IPS DF 4.7 (cell line): ENCODE data around the gene OR6F1.
"Not testable (repeated sequence)": the region's sequence is repeated elsewhere in the genome, so short reads cannot be mapped to it uniquely, and the experiment has no call there.

Experiments
- DNase-seq: peaks from one replicate; pipeline ENCODE4 v3.0.0-alpha.2; 2013; ENCODE audit warnings: low spot score; ENCODE audit errors: extremely low read depth

The OR6F1 gene

GRCh38 chr1:247716546-247716945, at the start of gene OR6F1:
Gene OR6F1 (minus strand): TSS chr1:247716646. CDS start chr1:247712755, 3,891 bp downstream.
- no peak for DNase-seq

- no peak for DNase-seq
Measured at GRCh38 chr1:247760456-247760855, 44.0 kb upstream of the OR6F1 start, which contains the start of gene OR1C1. Gene OR1C1 (minus strand): TSS chr1:247760556. CDS start chr1:247758406, 2,150 bp downstream.

DNA sequence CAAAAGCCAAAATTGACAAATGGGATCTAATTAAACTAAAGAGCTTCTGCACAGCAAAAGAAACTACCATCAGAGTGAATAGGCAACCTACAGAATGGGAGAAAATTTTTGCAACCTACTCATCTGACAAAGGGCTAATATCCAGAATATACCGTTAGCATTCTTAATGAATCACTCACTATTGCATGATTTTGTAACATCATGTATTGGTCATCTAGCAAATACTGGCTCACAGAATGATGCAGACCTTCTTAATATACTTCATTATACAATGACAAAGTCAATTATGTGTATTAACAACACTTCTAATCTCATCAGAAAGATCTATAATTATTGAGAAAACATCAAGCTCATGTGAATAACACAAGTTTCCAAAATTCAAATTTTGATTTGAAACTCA, 37.9 kb upstream of the OR6F1 start:
- not testable (repeated sequence) for DNase-seq

DNA sequence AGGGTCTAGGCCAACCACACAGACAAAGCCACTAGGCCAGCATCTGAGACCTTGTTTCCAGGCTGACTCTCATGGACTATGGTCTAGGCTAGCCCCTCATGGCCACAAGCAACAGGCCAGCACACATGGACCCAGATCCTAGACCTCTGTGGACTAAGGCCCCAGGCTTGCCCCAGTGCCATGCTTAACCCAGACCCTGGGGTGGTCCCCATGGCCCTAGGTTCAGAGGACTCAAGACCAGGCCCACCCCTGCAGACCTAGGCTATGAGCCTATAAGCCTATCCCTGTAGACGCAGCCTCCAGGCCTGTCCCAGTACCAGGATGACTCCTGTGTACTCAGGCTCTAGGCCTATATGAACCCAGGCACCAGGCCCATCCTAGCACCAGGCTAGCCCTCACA, 33.4 kb upstream of the OR6F1 start:
- DNase-seq: no peak

- DNase-seq: no peak
Measured at GRCh38 chr1:247748041-247748440, 31.6 kb upstream of the OR6F1 start, which contains the start of gene OR14A2. Gene OR14A2 (minus strand): TSS chr1:247748141.

DNA sequence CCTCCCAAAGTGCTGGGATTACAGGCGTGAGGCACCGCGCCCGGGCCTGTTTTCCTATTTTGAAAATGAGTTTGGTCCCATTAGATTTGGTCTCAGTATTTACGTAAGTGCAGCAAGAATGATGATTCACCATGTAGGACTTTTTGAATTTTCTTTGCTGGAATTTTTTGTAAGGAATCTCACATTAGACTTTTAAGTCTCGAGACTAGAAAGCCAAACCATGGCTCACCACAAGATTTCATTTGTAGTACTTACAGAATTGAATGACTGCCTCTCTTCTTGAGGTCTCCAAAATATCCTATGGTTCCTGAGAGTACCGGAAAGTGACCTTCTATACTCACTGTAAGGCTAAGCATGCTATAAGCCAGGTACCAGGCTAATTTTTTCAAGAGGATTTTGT, 31.2 kb upstream of the OR6F1 start:
- no peak for DNase-seq

DNA sequence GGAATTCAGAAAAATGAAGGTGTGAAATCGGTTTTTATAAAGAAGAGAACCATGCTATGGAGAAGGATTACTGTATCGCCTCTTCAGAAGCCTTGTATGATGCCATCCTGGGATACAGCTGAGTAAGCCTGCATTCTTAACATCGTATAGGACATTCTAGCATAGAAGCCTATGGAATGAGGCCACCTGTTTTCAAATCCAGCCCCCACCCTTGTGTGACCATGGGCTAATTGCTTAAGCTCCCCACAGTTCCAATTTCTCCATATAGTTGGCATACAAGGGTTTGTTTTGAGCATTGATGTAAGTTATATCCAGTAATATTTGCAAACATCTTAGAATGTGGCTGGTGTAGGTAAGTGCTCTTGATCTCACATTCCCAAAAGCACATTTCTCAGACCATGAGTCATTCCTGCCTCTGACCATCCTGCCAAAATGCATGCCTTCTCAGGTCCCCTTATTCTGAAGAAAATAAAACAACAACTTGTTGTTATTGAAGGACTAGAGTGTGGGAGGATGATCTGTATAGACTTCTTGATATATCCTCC, 30.0 kb upstream of the OR6F1 start:
- no peak for DNase-seq

GRCh38 chr1:247742215-247742760, 25.8 kb upstream of the OR6F1 start:
- not testable (repeated sequence) for DNase-seq

GRCh38 chr1:247741756-247742155, 25.3 kb upstream of the OR6F1 start:
- no peak for DNase-seq

DNA sequence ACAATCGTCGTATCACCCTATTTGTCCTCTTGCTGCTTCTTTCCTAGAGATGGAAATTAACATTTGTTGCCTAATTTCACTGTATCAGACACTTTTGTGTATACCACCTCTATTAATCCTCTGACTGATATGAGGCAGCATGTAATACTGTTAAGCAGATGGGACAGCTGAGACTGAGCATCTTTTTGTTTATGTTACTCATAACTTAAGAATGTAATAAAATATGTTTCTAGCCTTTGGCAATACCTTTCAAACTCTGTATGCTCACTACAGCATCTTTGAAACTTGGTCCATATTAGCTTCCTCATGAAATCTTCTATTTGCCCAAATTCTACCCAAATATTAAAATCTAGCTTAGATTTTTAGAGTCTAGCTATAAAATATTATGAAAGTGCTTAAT, 24.3 kb upstream of the OR6F1 start:
- no peak for DNase-seq

- no peak for DNase-seq
Measured at GRCh38 chr1:247738315-247738714, 21.9 kb upstream of the OR6F1 start, which contains the start of gene OR14K1. Gene OR14K1 (plus strand): TSS chr1:247738615. CDS start chr1:247738615, 0 bp downstream.

- DNase-seq: no peak
Measured at GRCh38 chr1:247721222-247721621, 4.8 kb upstream of the OR6F1 start.

DNA sequence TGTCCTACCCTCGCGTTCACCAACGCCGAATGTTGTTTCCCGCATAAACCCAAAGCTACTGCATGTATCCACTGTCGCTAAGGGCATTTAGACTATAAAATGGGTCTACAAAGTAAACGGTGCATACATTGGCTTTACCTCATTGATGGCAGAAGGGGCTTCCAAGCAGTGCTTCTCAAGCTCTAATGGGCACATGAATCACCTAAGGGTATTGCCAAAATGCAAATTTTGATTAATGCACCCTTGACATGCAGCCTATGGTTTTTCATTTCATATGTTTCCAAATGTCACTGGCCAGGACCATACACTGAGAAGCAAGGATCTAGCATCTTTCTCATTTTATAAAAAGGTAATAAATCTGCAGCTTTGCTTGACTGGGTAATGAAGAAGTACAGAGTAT, 2.7 kb downstream of the OR6F1 start:
- no peak for DNase-seq

DNA sequence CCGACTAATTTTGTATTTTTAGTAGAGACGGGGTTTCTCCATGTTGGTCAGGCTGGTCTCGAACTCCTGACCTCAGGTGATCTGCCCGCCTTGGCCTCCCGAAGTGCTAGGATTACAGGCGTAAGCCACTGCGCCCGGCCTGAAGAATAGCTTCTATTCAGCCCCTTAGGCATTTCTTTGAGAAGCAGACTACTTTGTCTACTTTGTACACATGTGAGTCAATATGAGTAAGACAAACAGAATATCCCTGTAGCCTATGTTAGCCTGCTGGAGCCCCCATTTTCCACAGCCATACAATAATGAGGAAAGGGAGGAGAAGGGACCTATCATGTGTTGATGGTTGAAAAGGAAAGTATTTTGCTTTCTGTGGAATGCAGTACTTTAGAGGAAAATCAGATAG, 5.8 kb downstream of the OR6F1 start:
- DNase-seq: not testable (repeated sequence)

DNA sequence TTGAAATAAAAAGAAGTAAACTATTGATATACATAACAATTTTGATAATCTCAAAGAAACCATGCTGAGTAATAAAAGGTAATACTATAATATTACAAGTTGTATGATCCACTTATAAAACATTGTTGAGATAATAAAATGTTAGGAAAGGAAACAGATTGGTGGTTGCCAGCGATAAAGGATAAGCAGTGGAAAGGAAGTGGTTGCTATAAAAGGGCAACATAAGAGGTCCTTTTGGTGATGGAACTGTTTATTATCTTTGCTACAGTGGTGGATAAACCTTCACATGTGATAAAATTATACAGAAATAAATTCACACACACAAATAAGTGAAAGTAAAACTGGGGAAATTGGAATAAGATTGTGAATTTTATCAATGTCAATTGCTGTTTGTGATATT, 15.1 kb downstream of the OR6F1 start:
- no peak for DNase-seq

DNA sequence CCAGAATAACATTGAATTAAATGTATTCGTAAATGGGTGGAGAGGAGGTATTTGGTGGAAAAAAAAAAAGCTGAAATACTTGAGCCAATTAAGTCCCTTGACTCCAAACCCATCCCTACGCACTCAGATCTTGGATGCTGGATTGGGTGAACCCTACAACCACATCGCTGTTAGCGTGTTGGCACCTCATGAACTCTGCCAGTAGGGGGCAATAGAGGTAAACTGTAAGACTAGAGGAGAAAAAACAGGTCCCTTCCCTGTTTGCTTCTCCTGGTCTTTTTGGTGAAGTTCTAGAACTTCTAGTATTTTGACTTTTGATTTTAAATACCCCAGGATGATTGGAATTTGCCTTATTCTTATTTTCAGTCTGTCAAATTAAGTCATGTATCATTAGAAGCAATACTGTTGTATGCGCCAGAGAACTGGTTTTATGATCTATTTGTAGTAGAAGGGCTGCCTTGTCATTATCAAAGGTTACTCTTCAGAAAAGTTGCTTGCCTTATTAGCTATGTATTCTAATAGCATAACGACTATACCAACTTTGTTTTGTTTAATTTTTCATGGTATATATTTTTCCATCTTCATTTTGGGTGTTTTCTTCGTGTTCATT, 35.1 kb downstream of the OR6F1 start:
- peak; percentile 79 for DNase-seq

DNA sequence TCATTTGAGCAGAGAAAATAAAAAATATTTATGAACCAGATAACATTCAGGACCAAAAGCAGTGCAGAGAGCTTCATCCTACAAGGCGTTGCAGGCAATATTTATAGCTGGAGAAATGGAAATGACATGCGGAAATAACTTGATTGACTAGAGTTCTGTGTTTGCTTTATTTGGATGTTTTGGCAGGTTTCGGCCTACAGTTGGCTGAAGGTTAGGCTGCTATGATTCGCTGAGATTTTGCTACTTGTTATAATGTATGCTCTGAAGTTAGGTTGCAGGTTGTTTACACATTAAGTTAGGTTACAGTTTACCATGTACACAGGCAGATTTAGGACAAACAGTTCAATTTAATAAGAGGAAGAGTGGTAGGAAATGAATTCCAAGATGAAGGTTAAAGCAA, 36.3 kb downstream of the OR6F1 start:
- no peak for DNase-seq

DNA sequence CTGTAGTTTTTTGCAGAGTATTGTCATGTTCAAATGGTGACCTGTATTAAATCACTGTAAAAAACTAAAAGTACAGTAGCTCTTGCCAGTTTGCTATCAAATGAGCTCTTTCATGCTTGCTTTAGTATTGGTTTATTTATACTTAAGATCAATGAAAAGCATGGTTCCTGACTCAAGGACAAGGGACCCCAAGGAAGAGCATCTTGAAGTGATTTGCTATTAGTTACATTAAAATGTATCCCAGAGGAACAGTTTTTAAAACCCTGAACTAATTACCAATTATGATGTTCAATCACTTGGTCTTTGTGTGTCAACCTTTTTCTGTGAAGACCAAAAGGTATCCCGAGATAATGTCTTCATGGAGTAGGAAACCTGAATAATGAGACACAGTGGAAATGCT, 36.8 kb downstream of the OR6F1 start, which contains the start of gene OR13G1:
Gene OR13G1 (minus strand): TSS at position 101 of the 400 bp plus-strand sequence. CDS start 6,698 bp downstream, outside the sequence.
- DNase-seq: no peak

DNA sequence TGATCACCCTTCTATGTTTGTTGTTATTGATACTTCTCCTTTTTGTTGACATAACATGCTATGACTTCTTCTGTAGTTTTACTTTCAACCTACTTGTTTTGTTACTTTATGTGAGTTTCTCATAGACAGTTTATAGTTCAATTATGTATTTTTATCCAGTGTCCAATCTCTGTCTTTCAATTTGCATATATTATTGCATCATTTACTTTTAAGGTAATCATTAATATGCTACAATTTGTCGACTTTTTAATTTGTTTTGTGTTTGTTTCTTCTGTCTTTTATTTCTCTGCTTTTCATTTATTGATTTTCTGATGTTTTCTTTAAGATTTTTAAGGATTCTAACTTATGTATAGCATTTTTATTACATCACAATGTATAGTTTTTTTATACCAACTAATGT, 47.2 kb downstream of the OR6F1 start:
- no peak for DNase-seq
